Neuronal stem cell (in vitro differentiated cells): Measurements from ENCODE around the gene WDR93.
A peak's percentile ranks its signal among the peaks of the same experiment; 100 is the strongest.

Experiments used
- DNase-seq: peaks from one replicate; pipeline ENCODE4 v3.0.0-alpha.2; 2013; ENCODE audit warnings: low spot score
- H2AFZ ChIP-seq: one replicate; pipeline ENCODE4 v1.6.1; 2013; ENCODE audit warnings: mild to moderate bottlenecking, low read length, inconsistent platforms
- H2AK5ac ChIP-seq: 2 replicates; pipeline ENCODE4 v1.6.1; 2013; ENCODE audit warnings: low read depth, mild to moderate bottlenecking, inconsistent platforms, low read length, moderate library complexity, mixed read lengths
- H2BK120ac ChIP-seq: 2 replicates; pipeline ENCODE4 v1.6.1; 2013; ENCODE audit warnings: low read depth, mild to moderate bottlenecking, inconsistent platforms, low read length, moderate library complexity, mixed read lengths
- H2BK12ac ChIP-seq: one replicate; pipeline ENCODE4 v1.6.1; 2013; ENCODE audit warnings: low read length, inconsistent platforms
- H2BK15ac ChIP-seq: 2 replicates; pipeline ENCODE4 v1.6.1; 2013; ENCODE audit warnings: mild to moderate bottlenecking, low read length, inconsistent platforms, mixed read lengths
- H2BK5ac ChIP-seq: one replicate; pipeline ENCODE4 v1.6.1; 2013; ENCODE audit warnings: inconsistent platforms, mild to moderate bottlenecking, low read length, moderate library complexity
- H3K14ac ChIP-seq: one replicate; pipeline ENCODE4 v1.6.1; 2013; ENCODE audit warnings: low read length, inconsistent platforms
- H3K18ac ChIP-seq: 2 replicates; pipeline ENCODE4 v1.6.1; 2013; ENCODE audit warnings: low read length, inconsistent platforms
- H3K23ac ChIP-seq: 2 replicates; pipeline ENCODE4 v1.6.1; 2013; ENCODE audit warnings: low read depth, mild to moderate bottlenecking, mixed read lengths, low read length, inconsistent platforms; ENCODE audit not compliant: poor library complexity
- H3K27ac ChIP-seq: replicated peaks from 3 replicates; pipeline ENCODE4 v1.5.1; 2013; ENCODE audit warnings: low read length, inconsistent platforms
- H3K27me3 ChIP-seq, 3 experiments: 2 replicates each; pipeline ENCODE4 v1.6.1; 2013; ENCODE audit warnings: low read length in 3 of 3, mild to moderate bottlenecking in 2 of 3, inconsistent platforms in 1 of 3, low read depth in 1 of 3, mixed read lengths in 1 of 3, moderate library complexity in 1 of 3; ENCODE audit not compliant: control insufficient read depth in 3 of 3, insufficient read depth in 3 of 3
- H3K36me3 ChIP-seq, 2 donors: replicated peaks in 1 of 2; 2 replicates each; pipeline ENCODE4 v1.6.1; 2013; ENCODE audit warnings: low read length in 2 of 2; ENCODE audit not compliant: control insufficient read depth in 2 of 2, insufficient read depth in 2 of 2
- H3K4ac ChIP-seq: 2 replicates; pipeline ENCODE4 v1.6.1; 2013; ENCODE audit warnings: inconsistent platforms, mild to moderate bottlenecking, low read length, moderate library complexity
- H3K4me1 ChIP-seq, 2 donors: 1 replicate in 1 of 2; 2 replicates in 1 of 2; pipeline ENCODE4 v1.6.1; 2013; ENCODE audit warnings: low read length in 2 of 2, low read depth in 1 of 2; ENCODE audit not compliant: control insufficient read depth in 2 of 2, insufficient read depth in 1 of 2
- H3K4me2 ChIP-seq: one replicate; pipeline ENCODE4 v1.6.1; 2013; ENCODE audit warnings: mild to moderate bottlenecking, low read length, inconsistent platforms; ENCODE audit not compliant: insufficient read depth, poor library complexity, severe bottlenecking
- H3K4me3 ChIP-seq, 2 donors: 2 replicates each; pipeline ENCODE4 v1.5.1; 2013; ENCODE audit warnings: low read length in 2 of 2, mild to moderate bottlenecking in 2 of 2, inconsistent platforms in 1 of 2, moderate library complexity in 1 of 2
- H3K79me1 ChIP-seq: one replicate; pipeline ENCODE4 v1.6.1; 2013; ENCODE audit warnings: low read depth, mild to moderate bottlenecking, inconsistent platforms, low read length, moderate library complexity
- H3K9ac ChIP-seq: one replicate; pipeline ENCODE4 v1.6.1; 2013; ENCODE audit warnings: mild to moderate bottlenecking, low read depth, low read length, inconsistent platforms; ENCODE audit not compliant: poor library complexity
- H3K9me3 ChIP-seq, 2 donors: replicated peaks in 1 of 2; 2 replicates each; pipeline versions ENCODE3 to v1.6.1; 2013; ENCODE audit warnings: low read length in 2 of 2, mild to moderate bottlenecking in 2 of 2, inconsistent platforms in 1 of 2, low read depth in 1 of 2, mixed read lengths in 1 of 2, moderate library complexity in 1 of 2; ENCODE audit not compliant: control insufficient read depth in 2 of 2, insufficient read depth in 1 of 2
- H4K8ac ChIP-seq: one replicate; pipeline ENCODE4 v1.6.1; 2013; ENCODE audit warnings: low read depth, mild to moderate bottlenecking, inconsistent platforms, low read length, moderate library complexity
- H4K91ac ChIP-seq: one replicate; pipeline ENCODE4 v1.6.1; 2013; ENCODE audit warnings: low read length, low read depth, mild to moderate bottlenecking, inconsistent platforms; ENCODE audit not compliant: poor library complexity
- WGBS, 2 donors: extraction: QIAGEN DNeasy Blood & Tissue Kit; methylation state at CpG; one replicate each; pipeline ENCODE4 v1.1.7; 2013; ENCODE audit warnings: missing lambda C conversion rate in 2 of 2, mixed read lengths in 1 of 2; ENCODE audit not compliant: insufficient read length in 2 of 2, insufficient replicate concordance in 1 of 2; ENCODE audit errors: extremely low coverage in 2 of 2; 5-methylcytosine and 5-hydroxymethylcytosine counted together

Gene WDR93

GRCh38 chr15:89776274-89777072, 85.9 kb downstream of the WDR93 start, which contains the start of gene MESP2:
Gene MESP2, plus strand, starts transcription at chr15:89776332. Its CDS starts 26 bp downstream, at chr15:89776358.
- peak within 1 kb of the TSS; percentile 84 for H2BK12ac ChIP-seq
- H2AK5ac ChIP-seq = peak within 1 kb of the TSS; percentile 86
- H3K36me3 ChIP-seq = no peaks in the 10 kb centered on the region
- H3K18ac ChIP-seq = peak within 1 kb of the TSS; percentile 97
- H2AFZ ChIP-seq = peak within 1 kb of the TSS; percentile 95
- H3K4ac ChIP-seq = peak within 1 kb of the TSS; percentile 3
- no peak within 1 kb of the TSS for H2BK15ac ChIP-seq
- DNase-seq = peak; percentile 77
- H3K14ac ChIP-seq = peak within 1 kb of the TSS; percentile 82
- H3K27me3 ChIP-seq = peaks cover 7 to 31% (median 16%) of the 10 kb centered on the region in 3 experiments
- no peaks in the 10 kb centered on the region for H3K4me1 ChIP-seq
- H4K8ac ChIP-seq = peak within 1 kb of the TSS; percentile 43
- peak within 1 kb of the TSS; percentile 81 for H2BK120ac ChIP-seq
- H3K27ac ChIP-seq = no peak within 1 kb of the TSS
- no peak within 1 kb of the TSS for H2BK5ac ChIP-seq
- H3K23ac ChIP-seq = peak within 1 kb of the TSS; percentile 96
- H4K91ac ChIP-seq = no peak within 1 kb of the TSS
- no peaks in the 10 kb centered on the region for H3K9me3 ChIP-seq
- H3K79me1 ChIP-seq = no peaks in the 10 kb centered on the region
- peak within 1 kb of the TSS; percentile 33 to 73 for H3K4me3 ChIP-seq
- WGBS, 2 donors = no CpG with 5 or more reads among the region's 82 CpGs
- H3K4me2 ChIP-seq = peak within 1 kb of the TSS; percentile 83
- peak within 1 kb of the TSS; percentile 90 for H3K9ac ChIP-seq

GRCh38 chr15:89777073-89777751, 86.6 kb downstream of the WDR93 start:
- Histone ChIP-seq H3K79me1 (no peaks in the 10 kb centered on the region), H3K4me2 (peak overlapping the region; percentile 83), H3K4ac (peak overlapping the region; percentile 3), H2AK5ac (no peak overlapping the region), H3K14ac (no peak overlapping the region), H3K4me3 (no peak overlapping the region), H3K9ac (no peak overlapping the region), H3K23ac (no peak overlapping the region), H2BK15ac (no peak overlapping the region), H4K8ac (no peak overlapping the region), H2BK12ac (peak overlapping the region; percentile 41), H2BK120ac (no peak overlapping the region), H3K18ac (peak overlapping the region; percentile 97), H3K36me3 (no peaks in the 10 kb centered on the region), H4K91ac (no peak overlapping the region), H3K27ac (no peak overlapping the region), H3K9me3 (no peaks in the 10 kb centered on the region), H3K4me1 (no peaks in the 10 kb centered on the region), H3K27me3 (peaks cover 7 to 31% (median 16%) of the 10 kb centered on the region in 3 experiments), H2BK5ac (no peak overlapping the region), H2AFZ (peak overlapping the region; percentile 95)
- no peak for DNase-seq
- no CpG with 5 or more reads among the region's 25 CpGs for WGBS, 2 donors

- Histone ChIP-seq H3K27me3 (peaks cover 7 to 31% (median 16%) of the 10 kb centered on the region in 3 experiments), H4K8ac (no peak overlapping the region), H4K91ac (no peak overlapping the region), H2BK120ac (no peak overlapping the region), H2BK5ac (no peak overlapping the region), H3K9me3 (no peaks in the 10 kb centered on the region), H3K18ac (no peak overlapping the region), H3K14ac (no peak overlapping the region), H3K4me3 (no peak overlapping the region), H3K4ac (no peak overlapping the region), H2AK5ac (no peak overlapping the region), H3K23ac (no peak overlapping the region), H3K27ac (no peak overlapping the region), H2BK12ac (no peak overlapping the region), H3K9ac (no peak overlapping the region), H3K4me2 (no peak overlapping the region), H2BK15ac (no peak overlapping the region), H3K4me1 (no peaks in the 10 kb centered on the region), H3K36me3 (no peaks in the 10 kb centered on the region), H3K79me1 (no peaks in the 10 kb centered on the region), H2AFZ (no peak overlapping the region)
- WGBS, 2 donors = no CpG with 5 or more reads among the region's 10 CpGs
- DNase-seq = no peak
Measured at GRCh38 chr15:89777782-89778380, 87.3 kb downstream of the WDR93 start.

- Histone ChIP-seq H2BK12ac (no peak overlapping the region), H3K27me3 (peaks cover 7 to 31% (median 16%) of the 10 kb centered on the region in 3 experiments), H3K18ac (no peak overlapping the region), H2AFZ (no peak overlapping the region), H3K4me2 (no peak overlapping the region), H3K36me3 (no peaks in the 10 kb centered on the region), H3K4ac (no peak overlapping the region), H3K9ac (no peak overlapping the region), H3K4me3 (no peak overlapping the region), H2BK15ac (no peak overlapping the region), H3K23ac (no peak overlapping the region), H2BK5ac (no peak overlapping the region), H3K4me1 (no peaks in the 10 kb centered on the region), H3K27ac (no peak overlapping the region), H4K8ac (no peak overlapping the region), H3K14ac (no peak overlapping the region), H3K9me3 (no peaks in the 10 kb centered on the region), H2BK120ac (no peak overlapping the region), H2AK5ac (no peak overlapping the region), H3K79me1 (no peaks in the 10 kb centered on the region), H4K91ac (no peak overlapping the region)
- no CpG with 5 or more reads among the region's 4 CpGs for WGBS, 2 donors
- no peak for DNase-seq
Measured at GRCh38 chr15:89778861-89779260, 88.2 kb downstream of the WDR93 start.
